T-helper 17 cell (primary cell): Measurements from ENCODE around the gene MRPS27. TPM values are rescaled to one million over a fixed set of nuclear protein-coding genes. Genes with fewer than 3 reads are reported as not detected.

Source experiments
- ATAC-seq: fragments of 150-1000 bp; cut with Tn5 transposase; 2 replicates; pipeline ENCODE4 v1.10.0; 2021; ENCODE audit warnings: mild to moderate bottlenecking, moderate library complexity
- DNase-seq, 3 donors: peaks; one replicate each; pipeline versions ENCODE4 v3.0.0 to v3.0.0-alpha.2; 2020 to 2021
- H3K9me3 ChIP-seq: one replicate; pipeline ENCODE4 v1.7.0; 2013; ENCODE audit warnings: low read length, mild to moderate bottlenecking; ENCODE audit not compliant: control insufficient read depth, poor library complexity, severe bottlenecking
- H3K27ac Mint-ChIP-seq: one replicate; pipeline ENCODE4 v1.8.0; 2022; ENCODE audit warnings: mild to moderate bottlenecking, moderate library complexity, mixed read lengths
- H3K27me3 Mint-ChIP-seq: one replicate; pipeline ENCODE4 v1.8.0; 2022; ENCODE audit warnings: mixed read lengths
- H3K36me3 Mint-ChIP-seq: one replicate; pipeline ENCODE4 v1.8.0; 2022; ENCODE audit warnings: low read depth, mixed read lengths
- H3K4me1 Mint-ChIP-seq: one replicate; pipeline ENCODE4 v1.8.0; 2022; ENCODE audit warnings: mild to moderate bottlenecking, mixed read lengths
- H3K4me3 Mint-ChIP-seq: one replicate; pipeline ENCODE4 v1.8.0; 2022; ENCODE audit warnings: mild to moderate bottlenecking, moderate library complexity, mixed read lengths
- total RNA-seq, 4 donors: library from RNA in 2 of 4; stranded (reverse) in 2 of 4; gene quantifications; one replicate each; pipeline ENCODE4 v1.2.3 and lab custom pipeline; 2022 to 2026

The MRPS27 gene
- total RNA-seq, 2 donors from 2014 or later: 37.8 to 39.3 TPM

GRCh38 chr5:72205431-72206009 lies 114.5 kb downstream of the MRPS27 start:
- H3K27me3 Mint-ChIP-seq: no peaks in the 10 kb centered on the region
- ATAC-seq (no peak), DNase-seq (no peak)
- peaks cover 2% of the 10 kb centered on the region for H3K4me1 Mint-ChIP-seq
- no peaks in the 10 kb centered on the region for H3K9me3 ChIP-seq
- peaks cover 2% of the 10 kb centered on the region for H3K36me3 Mint-ChIP-seq
- no peak overlapping the region for H3K4me3 Mint-ChIP-seq
- no peak overlapping the region for H3K27ac Mint-ChIP-seq

GRCh38 chr5:72204946-72205345 lies 115.1 kb downstream of the MRPS27 start:
- Mint-ChIP-seq H3K27me3 (no peaks in the 10 kb centered on the region), H3K36me3 (peaks cover 2% of the 10 kb centered on the region), H3K4me1 (peaks cover 2% of the 10 kb centered on the region), H3K4me3 (no peak overlapping the region), H3K27ac (no peak overlapping the region)
- ATAC-seq (no peak), DNase-seq (no peak)
- no peaks in the 10 kb centered on the region for H3K9me3 ChIP-seq

- H3K4me3 Mint-ChIP-seq: no peak overlapping the region
- H3K27ac Mint-ChIP-seq: no peak overlapping the region
- peaks cover 5% of the 10 kb centered on the region for H3K27me3 Mint-ChIP-seq
- H3K36me3 Mint-ChIP-seq: no peaks in the 10 kb centered on the region
- no peaks in the 10 kb centered on the region for H3K9me3 ChIP-seq
- no peaks in the 10 kb centered on the region for H3K4me1 Mint-ChIP-seq
- DNase-seq (no peak), ATAC-seq (no peak)
These were observed 116.7 kb downstream of the MRPS27 start for GRCh38 chr5:72203251-72203845.

- no peak for DNase-seq
- Mint-ChIP-seq H3K36me3 (no peaks in the 10 kb centered on the region), H3K27ac (no peak overlapping the region), H3K4me3 (no peak overlapping the region), H3K27me3 (peaks cover 11% of the 10 kb centered on the region), H3K4me1 (no peaks in the 10 kb centered on the region)
- ATAC-seq: no peak
- H3K9me3 ChIP-seq: no peaks in the 10 kb centered on the region
These were observed 117.7 kb downstream of the MRPS27 start for GRCh38 chr5:72202331-72202825.

GRCh38 chr5:72199681-72200080 lies 120.4 kb downstream of the MRPS27 start:
- H3K36me3 Mint-ChIP-seq: no peaks in the 10 kb centered on the region
- no peak overlapping the region for H3K27ac Mint-ChIP-seq
- H3K27me3 Mint-ChIP-seq: peaks cover 11% of the 10 kb centered on the region
- H3K9me3 ChIP-seq: no peaks in the 10 kb centered on the region
- H3K4me1 Mint-ChIP-seq: peaks cover 7% of the 10 kb centered on the region
- ATAC-seq (no peak), DNase-seq (no peak)
- no peak overlapping the region for H3K4me3 Mint-ChIP-seq

- Mint-ChIP-seq H3K27ac (no peak overlapping the region), H3K36me3 (no peaks in the 10 kb centered on the region), H3K4me1 (peaks cover 10% of the 10 kb centered on the region), H3K4me3 (no peak overlapping the region), H3K27me3 (peaks cover 19% of the 10 kb centered on the region)
- no peak for DNase-seq
- no peaks in the 10 kb centered on the region for H3K9me3 ChIP-seq
- ATAC-seq: no peak
These were observed 122.6 kb downstream of the MRPS27 start for GRCh38 chr5:72197393-72197792.

GRCh38 chr5:72195581-72195980 lies 124.5 kb downstream of the MRPS27 start:
- Mint-ChIP-seq H3K36me3 (no peaks in the 10 kb centered on the region), H3K4me3 (peak overlapping the region; percentile 5), H3K27ac (no peak overlapping the region), H3K4me1 (peaks cover 10% of the 10 kb centered on the region), H3K27me3 (peaks cover 30% of the 10 kb centered on the region)
- DNase-seq (no peak), ATAC-seq (no peak)
- H3K9me3 ChIP-seq: no peaks in the 10 kb centered on the region

- peak; percentile 67 for ATAC-seq
- H3K9me3 ChIP-seq: no peaks in the 10 kb centered on the region
- Mint-ChIP-seq H3K36me3 (no peaks in the 10 kb centered on the region), H3K4me1 (peaks cover 10% of the 10 kb centered on the region), H3K27me3 (peaks cover 31% of the 10 kb centered on the region), H3K27ac (no peak overlapping the region), H3K4me3 (peak overlapping the region; percentile 1)
- DNase-seq: peak in 1 of 3 donors; percentile 4
These were observed 125.2 kb downstream of the MRPS27 start for GRCh38 chr5:72194846-72195245.

GRCh38 chr5:72191404-72191803 lies 128.6 kb downstream of the MRPS27 start:
- H3K4me3 Mint-ChIP-seq: no peak overlapping the region
- ATAC-seq: no peak
- peaks cover 26% of the 10 kb centered on the region for H3K27me3 Mint-ChIP-seq

GRCh38 chr5:72189146-72189545 lies 130.9 kb downstream of the MRPS27 start:
- no peak for DNase-seq
- Mint-ChIP-seq H3K27me3 (peaks cover 42% of the 10 kb centered on the region), H3K4me1 (peaks cover 5% of the 10 kb centered on the region), H3K36me3 (no peaks in the 10 kb centered on the region), H3K27ac (no peak overlapping the region), H3K4me3 (no peak overlapping the region)
- no peaks in the 10 kb centered on the region for H3K9me3 ChIP-seq
- no peak for ATAC-seq

More at GRCh38 chr5:72191404-72191803, 128.6 kb downstream of the MRPS27 start:
- Mint-ChIP-seq H3K4me1 (peaks cover 12% of the 10 kb centered on the region), H3K36me3 (no peaks in the 10 kb centered on the region), H3K27ac (no peak overlapping the region)
- no peaks in the 10 kb centered on the region for H3K9me3 ChIP-seq
- DNase-seq: no peak

- ATAC-seq: no peak
- no peak overlapping the region for H3K4me3 Mint-ChIP-seq
- H3K9me3 ChIP-seq: no peaks in the 10 kb centered on the region
- H3K27ac Mint-ChIP-seq: no peak overlapping the region
- H3K4me1 Mint-ChIP-seq: peaks cover 2% of the 10 kb centered on the region
- peaks cover 44% of the 10 kb centered on the region for H3K27me3 Mint-ChIP-seq
- peaks cover 2% of the 10 kb centered on the region for H3K36me3 Mint-ChIP-seq
- no peak for DNase-seq
These were observed 131.9 kb downstream of the MRPS27 start for GRCh38 chr5:72188166-72188565.

- Mint-ChIP-seq H3K27me3 (peaks cover 50% of the 10 kb centered on the region), H3K4me1 (peaks cover 2% of the 10 kb centered on the region), H3K36me3 (peaks cover 4% of the 10 kb centered on the region), H3K27ac (no peak overlapping the region), H3K4me3 (no peak overlapping the region)
- no peaks in the 10 kb centered on the region for H3K9me3 ChIP-seq
- no peak for DNase-seq
- no peak for ATAC-seq
These were observed 132.5 kb downstream of the MRPS27 start for GRCh38 chr5:72187388-72188075.

GRCh38 chr5:72185496-72186329 lies 134.3 kb downstream of the MRPS27 start:
- ATAC-seq: no peak
- no peak overlapping the region for H3K27ac Mint-ChIP-seq
- H3K36me3 Mint-ChIP-seq: peaks cover 4% of the 10 kb centered on the region
- peaks cover 2% of the 10 kb centered on the region for H3K4me1 Mint-ChIP-seq
- peaks cover 51% of the 10 kb centered on the region for H3K27me3 Mint-ChIP-seq
- no peak overlapping the region for H3K4me3 Mint-ChIP-seq
- H3K9me3 ChIP-seq: no peaks in the 10 kb centered on the region
- DNase-seq: no peak
